Adipocyte (in vitro differentiated cells): ENCODE results near the gene SEMA3C.

Experiments
- DNase-seq: peaks from one replicate; pipeline ENCODE4 v3.0.0-alpha.2; 2015; ENCODE audit warnings: low read depth
- H3K27me3 ChIP-seq: replicated peaks from 2 replicates; pipeline ENCODE4 v1.7.0; 2013; ENCODE audit warnings: mild to moderate bottlenecking, low read length, moderate library complexity; ENCODE audit not compliant: control insufficient read depth, insufficient read depth
- H3K36me3 ChIP-seq: 2 replicates; pipeline ENCODE4 v1.7.0; 2013; ENCODE audit warnings: low read length, mild to moderate bottlenecking, moderate library complexity; ENCODE audit not compliant: control insufficient read depth, insufficient read depth, severe bottlenecking
- H3K4me1 ChIP-seq: 2 replicates; pipeline ENCODE4 v1.7.0; 2013; ENCODE audit warnings: mild to moderate bottlenecking, low read length, moderate library complexity; ENCODE audit not compliant: control insufficient read depth, insufficient read depth
- H3K4me3 ChIP-seq: 2 replicates; pipeline ENCODE4 v1.7.0; 2013; ENCODE audit warnings: mild to moderate bottlenecking, low read length, moderate library complexity
- H3K9ac ChIP-seq: 2 replicates; pipeline ENCODE4 v1.7.0; 2013; ENCODE audit warnings: mild to moderate bottlenecking, low read length, moderate library complexity
- H3K9me3 ChIP-seq: 2 replicates; pipeline ENCODE4 v1.7.0; 2013; ENCODE audit warnings: mild to moderate bottlenecking, low read length, moderate library complexity; ENCODE audit not compliant: control insufficient read depth

SEMA3C gene

GRCh38 chr7:80770061-80770460, 148.8 kb downstream of the SEMA3C start:
- Histone ChIP-seq H3K36me3 (peaks cover 6% of the 10 kb centered on the region), H3K9me3 (no peaks in the 10 kb centered on the region), H3K4me1 (peaks cover 14% of the 10 kb centered on the region), H3K27me3 (no peaks in the 10 kb centered on the region), H3K9ac (no peak overlapping the region), H3K4me3 (no peak overlapping the region)
- DNase-seq = no peak

DNA sequence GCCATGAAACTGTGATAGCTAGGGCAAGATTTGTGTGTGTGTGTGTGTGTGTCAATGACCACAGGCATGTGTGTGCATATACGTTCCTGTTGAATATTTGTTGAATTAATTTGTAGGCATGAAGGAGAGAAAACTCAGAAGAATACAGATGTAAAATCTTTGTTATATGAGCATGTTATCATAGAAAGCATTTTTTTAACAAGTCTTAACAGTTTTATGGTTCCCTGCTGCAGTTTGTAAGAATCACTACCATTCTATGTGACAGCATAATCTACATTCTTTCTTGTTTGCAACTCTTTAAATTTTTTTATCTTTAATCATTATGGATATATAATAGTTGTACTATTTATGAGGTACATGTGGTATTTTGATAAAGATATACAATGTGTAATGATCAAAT, 150.1 kb downstream of the SEMA3C start:
- Histone ChIP-seq H3K27me3 (no peaks in the 10 kb centered on the region), H3K9ac (no peak overlapping the region), H3K36me3 (peaks cover 19% of the 10 kb centered on the region), H3K4me3 (no peak overlapping the region), H3K4me1 (peaks cover 17% of the 10 kb centered on the region), H3K9me3 (no peaks in the 10 kb centered on the region)
- DNase-seq = no peak

- no peak for DNase-seq
- H3K36me3 ChIP-seq = peaks cover 22% of the 10 kb centered on the region
- no peak overlapping the region for H3K9ac ChIP-seq
- H3K4me3 ChIP-seq = no peak overlapping the region
- H3K27me3 ChIP-seq = no peaks in the 10 kb centered on the region
- no peaks in the 10 kb centered on the region for H3K9me3 ChIP-seq
- peaks cover 17% of the 10 kb centered on the region for H3K4me1 ChIP-seq
These were observed 151.2 kb downstream of the SEMA3C start for GRCh38 chr7:80767654-80768053.

GRCh38 chr7:80766724-80767123, 152.1 kb downstream of the SEMA3C start:
- DNase-seq = no peak
- no peaks in the 10 kb centered on the region for H3K27me3 ChIP-seq
- H3K4me3 ChIP-seq = no peak overlapping the region
- peaks cover 22% of the 10 kb centered on the region for H3K36me3 ChIP-seq
- peaks cover 17% of the 10 kb centered on the region for H3K4me1 ChIP-seq
- no peaks in the 10 kb centered on the region for H3K9me3 ChIP-seq
- no peak overlapping the region for H3K9ac ChIP-seq

GRCh38 chr7:80764132-80764531, 154.7 kb downstream of the SEMA3C start:
- Histone ChIP-seq H3K27me3 (no peaks in the 10 kb centered on the region), H3K36me3 (peaks cover 33% of the 10 kb centered on the region), H3K9me3 (no peaks in the 10 kb centered on the region), H3K9ac (no peak overlapping the region), H3K4me3 (no peak overlapping the region), H3K4me1 (peaks cover 19% of the 10 kb centered on the region)
- no peak for DNase-seq

GRCh38 chr7:80763704-80764103, 155.1 kb downstream of the SEMA3C start:
- peaks cover 19% of the 10 kb centered on the region for H3K4me1 ChIP-seq

GRCh38 chr7:80763289-80763688, 155.6 kb downstream of the SEMA3C start:
- H3K9me3 ChIP-seq = no peaks in the 10 kb centered on the region
- no peaks in the 10 kb centered on the region for H3K27me3 ChIP-seq
- peaks cover 41% of the 10 kb centered on the region for H3K36me3 ChIP-seq
- peaks cover 19% of the 10 kb centered on the region for H3K4me1 ChIP-seq
- H3K9ac ChIP-seq = no peak overlapping the region
- DNase-seq = no peak
- H3K4me3 ChIP-seq = no peak overlapping the region

More at GRCh38 chr7:80763704-80764103, 155.1 kb downstream of the SEMA3C start:
- H3K27me3 ChIP-seq = no peaks in the 10 kb centered on the region
- H3K36me3 ChIP-seq = peaks cover 37% of the 10 kb centered on the region
- H3K9me3 ChIP-seq = no peaks in the 10 kb centered on the region
- no peak overlapping the region for H3K9ac ChIP-seq
- no peak overlapping the region for H3K4me3 ChIP-seq
- no peak for DNase-seq

DNA sequence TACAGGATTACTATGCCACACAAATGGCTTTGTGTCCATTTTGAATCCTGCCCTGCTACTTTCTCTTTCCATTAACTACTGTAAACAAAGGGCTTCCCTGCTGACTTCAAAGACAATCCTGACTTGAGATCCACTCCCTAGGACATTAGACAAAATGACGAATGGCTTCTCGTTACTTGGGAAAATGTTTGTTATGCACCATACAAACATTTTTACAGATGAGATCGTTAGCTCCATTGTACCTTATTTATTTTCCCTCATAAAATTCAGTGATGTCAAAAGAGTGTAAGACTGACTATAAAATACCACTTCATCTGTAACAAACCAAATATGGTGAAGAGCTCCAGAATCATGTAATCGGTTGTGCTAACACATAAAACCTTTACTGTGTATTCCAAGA, 158.6 kb downstream of the SEMA3C start:
- Histone ChIP-seq H3K9ac (no peak overlapping the region), H3K9me3 (no peaks in the 10 kb centered on the region), H3K27me3 (no peaks in the 10 kb centered on the region), H3K4me3 (no peak overlapping the region), H3K4me1 (peaks cover 10% of the 10 kb centered on the region), H3K36me3 (peaks cover 55% of the 10 kb centered on the region)
- no peak for DNase-seq

DNA sequence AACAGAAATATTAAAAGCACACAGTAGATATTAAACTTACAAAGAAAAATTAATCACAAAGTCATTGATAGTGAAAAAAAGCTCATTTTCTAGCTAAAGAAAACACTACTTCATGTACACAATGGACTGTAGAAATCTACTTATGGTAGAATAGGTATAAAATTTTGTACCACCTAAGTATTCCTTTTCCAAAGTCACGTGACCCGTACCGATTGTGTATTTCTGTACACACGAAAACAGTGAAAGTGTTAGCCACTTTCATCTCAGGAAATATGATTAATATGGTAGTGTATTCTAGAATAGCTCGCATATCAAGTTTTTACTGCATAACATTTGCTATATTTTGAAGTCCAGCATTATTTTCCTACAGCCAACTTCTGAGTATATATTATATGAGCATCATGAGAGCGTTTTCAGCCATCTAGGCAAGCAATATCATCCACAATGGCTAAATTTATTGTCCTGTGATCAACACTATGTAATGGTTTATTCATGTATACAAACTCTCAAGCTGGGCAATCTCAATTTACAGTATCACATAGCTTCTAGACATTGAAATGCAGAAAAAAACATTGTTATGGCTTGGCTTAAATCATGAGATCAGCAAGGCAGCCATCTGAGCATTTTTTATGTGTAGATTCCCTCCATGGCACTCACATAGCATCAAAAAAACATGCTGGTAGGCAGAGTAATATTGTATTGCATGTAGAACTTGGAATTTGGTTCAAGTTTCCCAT, 165.7 kb downstream of the SEMA3C start:
- Histone ChIP-seq H3K9me3 (no peaks in the 10 kb centered on the region), H3K4me1 (no peaks in the 10 kb centered on the region), H3K36me3 (peaks cover 56% of the 10 kb centered on the region), H3K27me3 (no peaks in the 10 kb centered on the region), H3K4me3 (no peak overlapping the region), H3K9ac (no peak overlapping the region)
- DNase-seq = no peak

GRCh38 chr7:80749270-80749669, 169.6 kb downstream of the SEMA3C start:
- no peaks in the 10 kb centered on the region for H3K9me3 ChIP-seq
- no peak for DNase-seq
- H3K4me3 ChIP-seq = no peak overlapping the region
- H3K36me3 ChIP-seq = peaks cover 75% of the 10 kb centered on the region
- no peaks in the 10 kb centered on the region for H3K4me1 ChIP-seq
- no peaks in the 10 kb centered on the region for H3K27me3 ChIP-seq
- H3K9ac ChIP-seq = no peak overlapping the region

DNA sequence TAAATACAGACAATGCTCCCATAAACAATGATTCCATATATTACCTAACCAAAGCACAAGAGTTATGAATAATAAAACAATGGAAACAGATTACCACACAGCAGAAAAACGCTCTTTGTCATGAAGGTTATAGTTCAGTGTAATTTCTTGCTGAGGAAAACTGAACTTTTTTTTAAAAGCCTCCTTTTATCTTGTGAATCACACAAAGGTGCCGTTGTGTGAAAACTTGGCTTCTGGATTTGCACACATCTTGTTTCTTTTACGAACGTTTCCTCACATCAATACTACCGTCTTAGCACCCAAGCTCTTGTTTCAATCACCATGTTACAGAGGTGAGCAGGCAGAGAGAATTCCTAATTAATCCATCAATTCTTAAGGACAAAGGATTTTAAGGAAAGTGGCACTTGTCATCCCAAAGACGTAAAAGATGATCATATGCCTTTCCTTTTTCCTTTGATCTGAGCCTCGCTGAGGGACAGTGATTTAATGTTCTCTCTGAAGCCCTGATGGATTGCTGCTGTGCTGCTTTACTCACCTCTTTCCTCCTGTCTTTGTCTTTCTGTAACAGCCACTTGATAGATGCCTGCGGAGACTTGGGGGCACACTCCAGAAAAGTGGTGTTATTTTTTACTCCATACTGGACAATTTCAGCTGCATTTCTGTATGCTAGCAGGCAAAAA, 170.3 kb downstream of the SEMA3C start:
- Histone ChIP-seq H3K27me3 (no peaks in the 10 kb centered on the region), H3K36me3 (peaks cover 75% of the 10 kb centered on the region), H3K4me3 (no peak overlapping the region), H3K9ac (no peak overlapping the region), H3K9me3 (no peaks in the 10 kb centered on the region), H3K4me1 (no peaks in the 10 kb centered on the region)
- DNase-seq = no peak
